ENCODE data around the gene CUX1. TPM values are rescaled to one million over a fixed set of nuclear protein-coding genes. Genes with fewer than 3 reads are reported as not detected.

Gene CUX1
- total RNA-seq, 1 experiment from 2014 or later, result 53.5 TPM

GRCh38 chr7:102012941-102013461, 195.6 kb downstream of the CUX1 start:
- DNase-seq, result no peak
- H2BK12ac ChIP-seq (ENCODE audit: insufficient read length, low read depth, low read length), result no peak overlapping the region
- no peak overlapping the region for H3K9ac ChIP-seq (ENCODE audit: extremely low read depth, insufficient read length, low read length)
- no peak overlapping the region for H4K91ac ChIP-seq (ENCODE audit: insufficient read length, low read depth, low read length)
- peaks cover 10 to 15% of the 10 kb centered on the region in 2 experiments for H3K4me1 Mint-ChIP-seq
- no peak overlapping the region for H3T11ph ChIP-seq (ENCODE audit: low read length)
- H3K9me3 Mint-ChIP-seq, result no peaks in the 10 kb centered on the region
- no peak overlapping the region for H3K18ac ChIP-seq (ENCODE audit: insufficient read length, low read depth, low read length)
- no peak overlapping the region for H4K5ac ChIP-seq (ENCODE audit: insufficient read length, low read depth, low read length)
- no peak overlapping the region for H3K23ac ChIP-seq (ENCODE audit: insufficient read length, low read depth, low read length)
- H3K27me3 ChIP-seq (ENCODE audit: insufficient read depth, low read length), result no peaks in the 10 kb centered on the region
- peaks cover 3% of the 10 kb centered on the region; the same call in 1 of the 2 replicates for H3K79me2 ChIP-seq (ENCODE audit: insufficient read depth, low read length)
- no peak overlapping the region for H3K56ac ChIP-seq (ENCODE audit: insufficient read length, low read depth, low read length)
- no peaks in the 10 kb centered on the region for H3K23me2 ChIP-seq (ENCODE audit: insufficient read length, low read depth, low read length, poor library complexity, severe bottlenecking)
- H3K14ac ChIP-seq (ENCODE audit: insufficient read depth, low read length), result no peak overlapping the region
- no peak overlapping the region for H2BK20ac ChIP-seq (ENCODE audit: low read depth, low read length, poor library complexity, severe bottlenecking)
- H3K27me3 Mint-ChIP-seq (ENCODE audit: low read depth), result no peaks in the 10 kb centered on the region
- no peak overlapping the region for H3K27ac ChIP-seq (ENCODE audit: insufficient read length, low read depth, low read length)
- no peaks in the 10 kb centered on the region for H3K4me1 ChIP-seq (ENCODE audit: insufficient read depth, low read length)
- no peaks in the 10 kb centered on the region for H3K9me3 ChIP-seq (ENCODE audit: control insufficient read depth, low read depth, low read length)
- no peak overlapping the region; a peak in 1 of 7 replicates for H3K27ac Mint-ChIP-seq
- H3K36me3 Mint-ChIP-seq (ENCODE audit: insufficient read depth in 1 of 3, low read depth in 3 of 3), result peaks cover 4 to 15% (median 13%) of the 10 kb centered on the region in 3 experiments; a peak in 5 of 7 replicates
- no peak overlapping the region for H3K4me3 Mint-ChIP-seq
- no peak overlapping the region for H2BK120ac ChIP-seq (ENCODE audit: low read depth, low read length, poor library complexity, severe bottlenecking)
- no peak overlapping the region for H2BK5ac ChIP-seq (ENCODE audit: insufficient read length, low read length)
- H3K4ac ChIP-seq (ENCODE audit: low read depth, low read length), result no peak overlapping the region
- TF ChIP-seq CTCF (conservative IDR thresholded peaks at IDR 0.05), result no peak
- peaks cover 3% of the 10 kb centered on the region for H3K79me1 ChIP-seq (ENCODE audit: insufficient read depth, low read depth, low read length, poor library complexity, severe bottlenecking)
- H2AK5ac ChIP-seq (ENCODE audit: insufficient read length, low read length), result no peak overlapping the region
- H4K8ac ChIP-seq (replicated peaks; ENCODE audit: insufficient read length, low read depth, low read length), result no peak overlapping the region
- no CpG with 5 or more reads among the region's 9 CpGs for WGBS (ENCODE audit: extremely low coverage, insufficient read length, low lambda C conversion rate)
- no peak overlapping the region for H2AFZ ChIP-seq (ENCODE audit: low read length)
- H4K20me1 ChIP-seq (ENCODE audit: control insufficient read depth, insufficient read depth, insufficient read length), result no peaks in the 10 kb centered on the region
- H2BK15ac ChIP-seq (ENCODE audit: low read depth, low read length), result no peak overlapping the region
- no peak overlapping the region for H3K4me2 ChIP-seq (ENCODE audit: insufficient read depth, insufficient read length, low read length)

All from H9 (cell line).